Measurements from ENCODE around the gene SLC25A13.

Gene SLC25A13

DNA sequence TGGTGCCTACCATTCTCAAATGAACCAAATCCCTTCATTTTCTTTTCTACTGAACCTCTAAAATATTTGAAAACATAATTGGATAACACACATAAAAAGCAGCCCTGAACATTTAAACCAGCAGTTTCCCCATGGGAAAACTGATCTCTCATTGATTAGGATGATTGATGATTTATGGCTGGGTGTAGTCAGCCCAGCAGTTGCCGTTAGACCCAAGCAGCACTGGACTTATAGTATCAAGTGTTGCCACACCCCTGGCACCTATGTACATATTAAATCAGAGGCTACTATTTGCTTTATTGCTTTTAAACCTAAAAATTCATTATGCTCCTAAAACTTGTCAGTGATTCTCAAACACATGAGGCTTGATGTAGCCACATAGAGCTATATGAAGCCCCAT is 20.2 kb upstream of the SLC25A13 start:
- TF ChIP-seq, protein P1, sequence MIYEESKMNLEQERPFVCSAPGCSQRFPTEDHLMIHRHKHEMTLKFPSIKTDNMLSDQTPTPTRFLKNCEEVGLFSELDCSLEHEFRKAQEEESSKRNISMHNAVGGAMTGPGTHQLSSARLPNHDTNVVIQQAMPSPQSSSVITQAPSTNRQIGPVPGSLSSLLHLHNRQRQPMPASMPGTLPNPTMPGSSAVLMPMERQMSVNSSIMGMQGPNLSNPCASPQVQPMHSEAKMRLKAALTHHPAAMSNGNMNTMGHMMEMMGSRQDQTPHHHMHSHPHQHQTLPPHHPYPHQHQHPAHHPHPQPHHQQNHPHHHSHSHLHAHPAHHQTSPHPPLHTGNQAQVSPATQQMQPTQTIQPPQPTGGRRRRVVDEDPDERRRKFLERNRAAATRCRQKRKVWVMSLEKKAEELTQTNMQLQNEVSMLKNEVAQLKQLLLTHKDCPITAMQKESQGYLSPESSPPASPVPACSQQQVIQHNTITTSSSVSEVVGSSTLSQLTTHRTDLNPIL (CRISPR knock-in tag; IDR thresholded peaks at IDR 0.05; ENCODE audit: low read depth): no peak
- no peak for TF ChIP-seq ZNF565 (CRISPR knock-in tag; conservative IDR thresholded peaks at IDR 0.05; ENCODE audit: low read depth)
- ATAC-seq: no peak

- TF ChIP-seq GLIS3 (CRISPR knock-in tag; IDR thresholded peaks at IDR 0.05) (no peak), PPARA (CRISPR knock-in tag; IDR thresholded peaks at IDR 0.05; ENCODE audit: borderline replicate concordance) (no peak), BACH2 (CRISPR knock-in tag; IDR thresholded peaks at IDR 0.05; ENCODE audit: borderline replicate concordance) (no peak)
Measured at GRCh38 chr7:96337519-96337918, 15.6 kb upstream of the SLC25A13 start.

GRCh38 chr7:96332325-96332724 is 10.4 kb upstream of the SLC25A13 start:
- TF ChIP-seq, protein P2, sequence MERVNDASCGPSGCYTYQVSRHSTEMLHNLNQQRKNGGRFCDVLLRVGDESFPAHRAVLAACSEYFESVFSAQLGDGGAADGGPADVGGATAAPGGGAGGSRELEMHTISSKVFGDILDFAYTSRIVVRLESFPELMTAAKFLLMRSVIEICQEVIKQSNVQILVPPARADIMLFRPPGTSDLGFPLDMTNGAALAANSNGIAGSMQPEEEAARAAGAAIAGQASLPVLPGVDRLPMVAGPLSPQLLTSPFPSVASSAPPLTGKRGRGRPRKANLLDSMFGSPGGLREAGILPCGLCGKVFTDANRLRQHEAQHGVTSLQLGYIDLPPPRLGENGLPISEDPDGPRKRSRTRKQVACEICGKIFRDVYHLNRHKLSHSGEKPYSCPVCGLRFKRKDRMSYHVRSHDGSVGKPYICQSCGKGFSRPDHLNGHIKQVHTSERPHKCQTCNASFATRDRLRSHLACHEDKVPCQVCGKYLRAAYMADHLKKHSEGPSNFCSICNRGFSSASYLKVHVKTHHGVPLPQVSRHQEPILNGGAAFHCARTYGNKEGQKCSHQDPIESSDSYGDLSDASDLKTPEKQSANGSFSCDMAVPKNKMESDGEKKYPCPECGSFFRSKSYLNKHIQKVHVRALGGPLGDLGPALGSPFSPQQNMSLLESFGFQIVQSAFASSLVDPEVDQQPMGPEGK (CRISPR knock-in tag; IDR thresholded peaks at IDR 0.05; ENCODE audit: borderline replicate concordance): no peak
- TF ChIP-seq ARNTL (CRISPR knock-in tag; IDR thresholded peaks at IDR 0.05; ENCODE audit: borderline replicate concordance, low read depth) (no peak), OSR1 (CRISPR knock-in tag; IDR thresholded peaks at IDR 0.05) (no peak), RARB (CRISPR knock-in tag; IDR thresholded peaks at IDR 0.05) (no peak), TSHZ2 (CRISPR knock-in tag; IDR thresholded peaks at IDR 0.05) (no peak), SNAI2 (CRISPR knock-in tag; IDR thresholded peaks at IDR 0.05) (no peak), ZNF70 (CRISPR knock-in tag; IDR thresholded peaks at IDR 0.05) (no peak), ESRRG (CRISPR knock-in tag; IDR thresholded peaks at IDR 0.05) (no peak), TCF4 (CRISPR knock-in tag; IDR thresholded peaks at IDR 0.05; ENCODE audit: borderline replicate concordance) (no peak), CSDC2 (CRISPR knock-in tag; IDR thresholded peaks at IDR 0.05) (no peak), ZNF8 (CRISPR knock-in tag; IDR thresholded peaks at IDR 0.05) (no peak), PPARA (CRISPR knock-in tag; IDR thresholded peaks at IDR 0.05; ENCODE audit: borderline replicate concordance) (no peak), ISL1 (CRISPR knock-in tag; IDR thresholded peaks at IDR 0.05) (no peak), ZFP3 (CRISPR knock-in tag; IDR thresholded peaks at IDR 0.05) (no peak), GLIS3 (CRISPR knock-in tag; IDR thresholded peaks at IDR 0.05) (no peak)
- TF ChIP-seq, protein P3, sequence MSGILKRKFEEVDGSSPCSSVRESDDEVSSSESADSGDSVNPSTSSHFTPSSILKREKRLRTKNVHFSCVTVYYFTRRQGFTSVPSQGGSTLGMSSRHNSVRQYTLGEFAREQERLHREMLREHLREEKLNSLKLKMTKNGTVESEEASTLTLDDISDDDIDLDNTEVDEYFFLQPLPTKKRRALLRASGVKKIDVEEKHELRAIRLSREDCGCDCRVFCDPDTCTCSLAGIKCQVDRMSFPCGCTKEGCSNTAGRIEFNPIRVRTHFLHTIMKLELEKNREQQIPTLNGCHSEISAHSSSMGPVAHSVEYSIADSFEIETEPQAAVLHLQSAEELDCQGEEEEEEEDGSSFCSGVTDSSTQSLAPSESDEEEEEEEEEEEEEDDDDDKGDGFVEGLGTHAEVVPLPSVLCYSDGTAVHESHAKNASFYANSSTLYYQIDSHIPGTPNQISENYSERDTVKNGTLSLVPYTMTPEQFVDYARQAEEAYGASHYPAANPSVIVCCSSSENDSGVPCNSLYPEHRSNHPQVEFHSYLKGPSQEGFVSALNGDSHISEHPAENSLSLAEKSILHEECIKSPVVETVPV (CRISPR knock-in tag; IDR thresholded peaks at IDR 0.05): no peak
- TF ChIP-seq, protein P1 (CRISPR knock-in tag; IDR thresholded peaks at IDR 0.05; ENCODE audit: low read depth): no peak
- ATAC-seq: no peak

More at GRCh38 chr7:96337519-96337918, 15.6 kb upstream of the SLC25A13 start:
- no peak for ATAC-seq

- no peak for ATAC-seq
- no peak for TF ChIP-seq OSR1 (CRISPR knock-in tag; IDR thresholded peaks at IDR 0.05)
- TF ChIP-seq TSHZ2 (CRISPR knock-in tag; IDR thresholded peaks at IDR 0.05): no peak
- TF ChIP-seq GLIS3 (CRISPR knock-in tag; IDR thresholded peaks at IDR 0.05): no peak
- TF ChIP-seq ZNF70 (CRISPR knock-in tag; IDR thresholded peaks at IDR 0.05): no peak
- no peak for TF ChIP-seq ZFP30 (CRISPR knock-in tag; IDR thresholded peaks at IDR 0.05)
- TF ChIP-seq TOX (CRISPR knock-in tag; IDR thresholded peaks at IDR 0.05; ENCODE audit: borderline replicate concordance): no peak
- TF ChIP-seq, protein P2 (CRISPR knock-in tag; IDR thresholded peaks at IDR 0.05; ENCODE audit: borderline replicate concordance): no peak
Measured at GRCh38 chr7:96331775-96332174, 9.9 kb upstream of the SLC25A13 start.

Data from SK-N-SH treated with all-trans-retinoic acid at 6 μM for 48 hours (cell line).